K562 (cell line): Measurements from ENCODE around the gene PRSS53. TPM values are rescaled to one million over a fixed set of nuclear protein-coding genes. Genes with fewer than 3 reads are reported as not detected.

Source experiments
- AFF1 ChIP-seq, 2 experiments: fragments of 450-650 bp; IDR thresholded peaks; 2 replicates each; pipeline ENCODE4 v1.6.1; 2018; ENCODE audit warnings: mild to moderate bottlenecking in 2 of 2, low read depth in 1 of 2; ENCODE audit not compliant: partially characterized antibody in 2 of 2
- BRF2 ChIP-seq: IDR thresholded peaks from 3 replicates; pipeline ENCODE4 v1.6.1; 2011; ENCODE audit warnings: borderline replicate concordance, mild to moderate bottlenecking; ENCODE audit not compliant: insufficient read length, insufficient read depth
- CREB5 ChIP-seq: fragments of 250-450 bp; sonication (Bioruptor Pico); IDR thresholded peaks from 2 replicates; pipeline ENCODE4 v1.5.0; 2020; ENCODE audit warnings: mild to moderate bottlenecking
- HNRNPK ChIP-seq: fragments of 200-400 bp; formaldehyde crosslinking; IDR thresholded peaks from one replicate; pipeline ENCODE4 v1.6.1; 2018; ENCODE audit warnings: mild to moderate bottlenecking, low read depth, low read length; ENCODE audit not compliant: poor library complexity, severe bottlenecking
- PHB ChIP-seq: fragments of 250-450 bp; sonication (Bioruptor Pico); IDR thresholded peaks from 2 replicates; pipeline ENCODE4 v1.5.0; 2021
- PHF21A ChIP-seq: fragments of 450-650 bp; IDR thresholded peaks from 2 replicates; pipeline ENCODE4 v1.6.1; 2017; ENCODE audit warnings: low read depth, borderline replicate concordance
- ZC3H11A ChIP-seq: IDR thresholded peaks from 2 replicates; pipeline ENCODE4 v1.6.1; 2012; ENCODE audit warnings: low read depth, low read length, improper control_type of control experiment
- ZNF318 ChIP-seq, 2 experiments: fragments of 450-650 bp; IDR thresholded peaks; 2 replicates each; pipeline ENCODE4 v1.6.1; 2016; ENCODE audit warnings: mild to moderate bottlenecking in 2 of 2, borderline replicate concordance in 1 of 2, low read depth in 1 of 2, moderate library complexity in 1 of 2
- ZNF507 ChIP-seq: conservative IDR thresholded peaks from 2 replicates; pipeline ENCODE4 v1.6.1; 2017; ENCODE audit warnings: missing genetic modification characterization, missing compliant biosample characterization
- polyA plus RNA-seq, 8 experiments: library from polyadenylated mRNA; depleted of rRNA in 4 of 8; stranded (reverse) in 5 of 8; unstranded in 3 of 8; fragments of >200 nt; fragmentation: Nextera tagmentation in 2 of 8; fragmentation: Illumina TruSeq in 1 of 8; extraction: Ambion mirVana in 2 of 8; extraction: Trizol in 1 of 8; gene quantifications; 2 replicates each; pipeline versions ENCODE4 v1.2.1 to v1.2.3, GENCODE V29; 2011 to 2014; ENCODE audit warnings: inconsistent platforms in 1 of 8, missing spikeins in 1 of 8
- total RNA-seq, 7 experiments: library from RNA; depleted of rRNA in 6 of 7; stranded (reverse); fragments of >200 nt in 6 of 7; fragmentation: Illumina TruSeq in 2 of 7; extraction: Trizol in 2 of 7; gene quantifications; 2 replicates each; pipeline versions ENCODE4 v1.2.1 to v1.2.3, GENCODE V29; 2011 to 2021; ENCODE audit warnings: low replicate concordance in 1 of 7

The PRSS53 gene
- total and polyA plus RNA-seq, 9 of the 15 experiments (the other 6 are each of a cell fraction or from before 2014, with no cell fraction given), result 0.40 to 1.9 (median 0.78) TPM; not detected in 2

- TF ChIP-seq HNRNPK (no peak), ZC3H11A (no peak), BRF2 (no peak), CREB5 (CRISPR knock-in tag) (no peak), ZNF507 (no peak), AFF1 (IDR thresholded peaks at IDR 0.05; ENCODE audit: low read depth in 1 of 2, partially characterized antibody in 2 of 2) (no peak), PHF21A (no peak), PHB (CRISPR knock-in tag) (no peak), ZNF318 (IDR thresholded peaks at IDR 0.05; ENCODE audit: borderline replicate concordance in 1 of 2, low read depth in 1 of 2) (no peak)
These were observed 14.6 kb downstream of the PRSS53 start, which contains the start of the genes ZNF646 and ZNF668 (continued) for GRCh38 chr16:31073970-31074813.
